Measurements from ENCODE around the gene MAPRE2.

The MAPRE2 gene

GRCh38 chr18:35096677-35097011 is 55.4 kb downstream of the MAPRE2 start:
- Histone ChIP-seq H3K79me2 (ENCODE audit: low read length) (peaks cover 32% of the 10 kb centered on the region), H3K9ac (ENCODE audit: low read length) (no peak overlapping the region), H3K36me3 (replicated peaks; ENCODE audit: low read depth, low read length) (peaks cover 32% of the 10 kb centered on the region)

GRCh38 chr18:35097195-35097594 is 56.0 kb downstream of the MAPRE2 start:
- Histone ChIP-seq H2AFZ (ENCODE audit: low read depth, low read length) (no peak overlapping the region), H3K4me3 (ENCODE audit: low read length) (no peak overlapping the region), H3K79me2 (ENCODE audit: low read length) (peaks cover 32% of the 10 kb centered on the region), H3K4me1 (ENCODE audit: low read length) (peaks cover 20% of the 10 kb centered on the region), H3K9ac (ENCODE audit: low read length) (no peak overlapping the region), H3K4me2 (ENCODE audit: low read length) (no peak overlapping the region), H3K27ac (ENCODE audit: low read length) (no peak overlapping the region), H3K9me3 (ENCODE audit: insufficient read depth, low read length) (no peaks in the 10 kb centered on the region), H3K36me3 (replicated peaks; ENCODE audit: low read depth, low read length) (peaks cover 32% of the 10 kb centered on the region), H3K27me3 (ENCODE audit: low read depth, low read length) (no peaks in the 10 kb centered on the region), H4K20me1 (ENCODE audit: insufficient read depth, low read length) (peaks cover 33% of the 10 kb centered on the region)
- TF ChIP-seq EZH2phosphoT487 (IDR thresholded peaks at IDR 0.05; ENCODE audit: low read depth) (no peak), CTCF (IDR thresholded peaks at IDR 0.05; ENCODE audit: low read depth, low read length) (no peak)

More at GRCh38 chr18:35096677-35097011, 55.4 kb downstream of the MAPRE2 start:
- peaks cover 20% of the 10 kb centered on the region for H3K4me1 ChIP-seq (ENCODE audit: low read length)
- no peak overlapping the region for H3K27ac ChIP-seq (ENCODE audit: low read length)
- H3K9me3 ChIP-seq (ENCODE audit: insufficient read depth, low read length), result no peaks in the 10 kb centered on the region
- H3K4me2 ChIP-seq (ENCODE audit: low read length), result no peak overlapping the region
- no peak for TF ChIP-seq EZH2phosphoT487 (IDR thresholded peaks at IDR 0.05; ENCODE audit: low read depth)
- no peak for TF ChIP-seq CTCF (IDR thresholded peaks at IDR 0.05; ENCODE audit: low read depth, low read length)
- no peaks in the 10 kb centered on the region for H3K27me3 ChIP-seq (ENCODE audit: low read depth, low read length)
- no peak overlapping the region for H2AFZ ChIP-seq (ENCODE audit: low read depth, low read length)
- H3K4me3 ChIP-seq (ENCODE audit: low read length), result no peak overlapping the region
- H4K20me1 ChIP-seq (ENCODE audit: insufficient read depth, low read length), result peaks cover 27% of the 10 kb centered on the region

- no peak overlapping the region for H3K4me2 ChIP-seq (ENCODE audit: low read length)
- H3K4me1 ChIP-seq (ENCODE audit: low read length), result peaks cover 20% of the 10 kb centered on the region
- no peaks in the 10 kb centered on the region for H3K27me3 ChIP-seq (ENCODE audit: low read depth, low read length)
- peaks cover 33% of the 10 kb centered on the region for H4K20me1 ChIP-seq (ENCODE audit: insufficient read depth, low read length)
- H3K36me3 ChIP-seq (replicated peaks; ENCODE audit: low read depth, low read length), result peaks cover 37% of the 10 kb centered on the region
- H3K9ac ChIP-seq (ENCODE audit: low read length), result no peak overlapping the region
- H3K79me2 ChIP-seq (ENCODE audit: low read length), result peaks cover 32% of the 10 kb centered on the region
- H3K27ac ChIP-seq (ENCODE audit: low read length), result no peak overlapping the region
- H3K9me3 ChIP-seq (ENCODE audit: insufficient read depth, low read length), result no peaks in the 10 kb centered on the region
- no peak overlapping the region for H2AFZ ChIP-seq (ENCODE audit: low read depth, low read length)
- no peak overlapping the region for H3K4me3 ChIP-seq (ENCODE audit: low read length)
- no peak for TF ChIP-seq EZH2phosphoT487 (IDR thresholded peaks at IDR 0.05; ENCODE audit: low read depth)
- TF ChIP-seq CTCF (IDR thresholded peaks at IDR 0.05; ENCODE audit: low read depth, low read length), result no peak
Observed at GRCh38 chr18:35097763-35098162, 56.5 kb downstream of the MAPRE2 start.

- Histone ChIP-seq H3K4me3 (ENCODE audit: low read length) (no peak overlapping the region), H3K27me3 (ENCODE audit: low read depth, low read length) (no peaks in the 10 kb centered on the region), H3K36me3 (replicated peaks; ENCODE audit: low read depth, low read length) (peaks cover 50% of the 10 kb centered on the region), H3K9me3 (ENCODE audit: insufficient read depth, low read length) (no peaks in the 10 kb centered on the region), H3K4me2 (ENCODE audit: low read length) (no peak overlapping the region), H4K20me1 (ENCODE audit: insufficient read depth, low read length) (peaks cover 41% of the 10 kb centered on the region), H3K79me2 (ENCODE audit: low read length) (peaks cover 24% of the 10 kb centered on the region), H3K27ac (ENCODE audit: low read length) (no peak overlapping the region), H3K9ac (ENCODE audit: low read length) (no peak overlapping the region), H3K4me1 (ENCODE audit: low read length) (peaks cover 16% of the 10 kb centered on the region), H2AFZ (ENCODE audit: low read depth, low read length) (no peak overlapping the region)
- TF ChIP-seq EZH2phosphoT487 (IDR thresholded peaks at IDR 0.05; ENCODE audit: low read depth) (no peak), CTCF (IDR thresholded peaks at IDR 0.05; ENCODE audit: low read depth, low read length) (no peak)
Observed at GRCh38 chr18:35099911-35100310, 58.7 kb downstream of the MAPRE2 start.
